ENCODE measurements around the gene SUMO3.
A peak's percentile ranks its signal among the peaks of the same experiment; 100 is the strongest.

SUMO3 gene

DNA sequence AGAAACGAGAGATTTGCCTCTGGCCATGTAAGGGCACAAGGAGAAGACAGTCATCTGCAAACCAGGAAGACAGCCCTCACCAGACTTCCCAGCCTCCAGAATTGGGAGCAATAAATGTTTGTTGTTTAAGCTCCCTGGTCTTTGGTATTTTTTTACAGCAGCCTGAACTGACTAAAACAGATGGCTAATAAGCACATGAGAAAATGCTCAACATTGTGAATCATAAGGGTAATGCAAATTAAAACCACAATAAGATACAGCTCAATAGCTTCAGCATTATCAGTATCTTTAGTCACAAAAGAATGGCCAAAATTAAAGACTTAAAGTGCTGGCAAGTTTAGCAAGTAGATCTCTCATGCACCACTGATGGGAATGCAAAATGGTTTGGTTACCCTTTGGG, 28.0 kb downstream of the SUMO3 start:
- Histone ChIP-seq H3K27ac (no peak overlapping the region), H3K4me3 (IDR thresholded peaks at IDR 0.05; ENCODE audit: insufficient read depth, low read depth, low read length) (no peak overlapping the region), H3K4me1 (ENCODE audit: low read depth, poor library complexity, severe bottlenecking) (peaks cover 31% of the 10 kb centered on the region), H3K9ac (no peak overlapping the region), H4K20me1 (ENCODE audit: insufficient read depth) (peaks cover 24% of the 10 kb centered on the region), H3K27me3 (ENCODE audit: insufficient read depth, low read depth) (no peaks in the 10 kb centered on the region), H3K4me2 (no peak overlapping the region), H3K79me2 (ENCODE audit: insufficient read depth, low read depth) (peaks cover 90% of the 10 kb centered on the region), H2AFZ (ENCODE audit: low read depth) (no peak overlapping the region), H3K36me3 (ENCODE audit: insufficient read depth) (peaks cover 4% of the 10 kb centered on the region; the same call in 1 of the 2 replicates)
- no peak for TF ChIP-seq CTCF (conservative IDR thresholded peaks at IDR 0.05; ENCODE audit: low read depth, low read length)

- H3K4me3 ChIP-seq (IDR thresholded peaks at IDR 0.05; ENCODE audit: insufficient read depth, low read depth, low read length): no peak overlapping the region
- H2AFZ ChIP-seq (ENCODE audit: low read depth): no peak overlapping the region
- H3K27me3 ChIP-seq (ENCODE audit: insufficient read depth, low read depth): no peaks in the 10 kb centered on the region
- no peaks in the 10 kb centered on the region; the same call in 1 of the 2 replicates for H3K36me3 ChIP-seq (ENCODE audit: insufficient read depth)
- H3K27ac ChIP-seq: no peak overlapping the region
- H3K79me2 ChIP-seq (ENCODE audit: insufficient read depth, low read depth): peaks cover 76% of the 10 kb centered on the region
- H4K20me1 ChIP-seq (ENCODE audit: insufficient read depth): peaks cover 5% of the 10 kb centered on the region; the same call in 1 of the 2 replicates
- no peak overlapping the region for H3K9ac ChIP-seq
- H3K4me1 ChIP-seq (ENCODE audit: low read depth, poor library complexity, severe bottlenecking): peaks cover 21% of the 10 kb centered on the region
- TF ChIP-seq CTCF (conservative IDR thresholded peaks at IDR 0.05; ENCODE audit: low read depth, low read length): no peak
- 0 out of 2 replicates have a peak overlapping the region, but pooled peaks have one; percentile 14 for H3K4me2 ChIP-seq
Measured at GRCh38 chr21:44785620-44786335, 32.1 kb downstream of the SUMO3 start.

- Histone ChIP-seq H3K9ac (no peak overlapping the region), H2AFZ (ENCODE audit: low read depth) (no peak overlapping the region), H3K36me3 (ENCODE audit: insufficient read depth) (no peaks in the 10 kb centered on the region), H3K27ac (no peak overlapping the region), H3K79me2 (ENCODE audit: insufficient read depth, low read depth) (peaks cover 74% of the 10 kb centered on the region), H3K4me1 (ENCODE audit: low read depth, poor library complexity, severe bottlenecking) (peaks cover 21% of the 10 kb centered on the region), H4K20me1 (ENCODE audit: insufficient read depth) (peaks cover 5% of the 10 kb centered on the region; the same call in 1 of the 2 replicates), H3K27me3 (ENCODE audit: insufficient read depth, low read depth) (no peaks in the 10 kb centered on the region), H3K4me3 (IDR thresholded peaks at IDR 0.05; ENCODE audit: insufficient read depth, low read depth, low read length) (no peak overlapping the region), H3K4me2 (no peak overlapping the region)
- no peak for TF ChIP-seq CTCF (conservative IDR thresholded peaks at IDR 0.05; ENCODE audit: low read depth, low read length)
Measured at GRCh38 chr21:44784810-44785209, 33.1 kb downstream of the SUMO3 start.

- Histone ChIP-seq H4K20me1 (ENCODE audit: insufficient read depth) (peaks cover 5% of the 10 kb centered on the region; the same call in 1 of the 2 replicates), H3K79me2 (ENCODE audit: insufficient read depth, low read depth) (peaks cover 61% of the 10 kb centered on the region), H3K4me1 (ENCODE audit: low read depth, poor library complexity, severe bottlenecking) (peaks cover 27% of the 10 kb centered on the region), H3K36me3 (ENCODE audit: insufficient read depth) (no peaks in the 10 kb centered on the region), H3K9ac (no peak overlapping the region), H3K27ac (no peak overlapping the region), H3K4me3 (IDR thresholded peaks at IDR 0.05; ENCODE audit: insufficient read depth, low read depth, low read length) (no peak overlapping the region), H2AFZ (ENCODE audit: low read depth) (no peak overlapping the region), H3K27me3 (ENCODE audit: insufficient read depth, low read depth) (no peaks in the 10 kb centered on the region), H3K4me2 (no peak overlapping the region)
- no peak for TF ChIP-seq CTCF (conservative IDR thresholded peaks at IDR 0.05; ENCODE audit: low read depth, low read length)
Measured at GRCh38 chr21:44783020-44783696, 34.7 kb downstream of the SUMO3 start.
